Thoracic aorta (tissue), 2 donors: Measurements from ENCODE around the gene OR4C5. TPM values are rescaled to one million over a fixed set of nuclear protein-coding genes. Genes with fewer than 3 reads are reported as not detected.
"Not testable (repeated sequence)": the region's sequence is repeated elsewhere in the genome, so short reads cannot be mapped to it uniquely, and the experiment has no call there.

ENCODE experiments used
- ATAC-seq: fragments of 150-250 bp; one replicate; pipeline ENCODE4 v1.8.0; 2017; ENCODE audit warnings: low read depth; ENCODE audit not compliant: insufficient number of reproducible peaks, low FRiP score
- DNase-seq: peaks from one replicate; pipeline ENCODE4 v3.0.0-alpha.2; 2020; ENCODE audit warnings: low spot score
- H3K27ac ChIP-seq, 2 donors: fragments of 200-600 bp; sonication (generic); 1 replicate in 1 of 2; 2 replicates in 1 of 2; pipeline ENCODE4 v1.5.1; 2016; ENCODE audit warnings: mild to moderate bottlenecking in 2 of 2, moderate library complexity in 2 of 2
- H3K27me3 ChIP-seq: fragments of 200-600 bp; sonication (generic); replicated peaks from 2 replicates; pipeline ENCODE4 v1.6.0; 2016; ENCODE audit warnings: mild to moderate bottlenecking; ENCODE audit not compliant: insufficient read depth
- H3K36me3 ChIP-seq: fragments of 200-600 bp; sonication (generic); one replicate; pipeline ENCODE4 v1.5.1; 2016
- H3K4me1 ChIP-seq, 2 donors: fragments of 200-600 bp; sonication (generic); 1 replicate in 1 of 2; 2 replicates in 1 of 2; pipeline versions ENCODE4 v1.5.1 to v1.6.0; 2016; ENCODE audit warnings: low read depth in 2 of 2, mild to moderate bottlenecking in 1 of 2; ENCODE audit not compliant: control insufficient read depth in 1 of 2
- H3K4me3 ChIP-seq: fragments of 200-600 bp; sonication (generic); 2 replicates; pipeline ENCODE4 v1.5.1; 2016; ENCODE audit warnings: mild to moderate bottlenecking
- H3K9me3 ChIP-seq: fragments of 200-600 bp; sonication (generic); 2 replicates; pipeline ENCODE4 v1.5.1; 2016
- total RNA-seq, 2 donors: library from RNA; depleted of rRNA; stranded (reverse); fragments of >200 nt; gene quantifications; one replicate each; pipeline versions ENCODE4 v1.1.0 to v1.2.3, GENCODE V29; 2016
- TF ChIP-seq, protein P1 (sequence below): fragments of 200-600 bp; sonication (generic); IDR thresholded peaks from one replicate; pipeline ENCODE4 v1.5.1; 2019; ENCODE audit warnings: antibody characterized with exemption

The OR4C5 gene
- not detected for total RNA-seq

DNA sequence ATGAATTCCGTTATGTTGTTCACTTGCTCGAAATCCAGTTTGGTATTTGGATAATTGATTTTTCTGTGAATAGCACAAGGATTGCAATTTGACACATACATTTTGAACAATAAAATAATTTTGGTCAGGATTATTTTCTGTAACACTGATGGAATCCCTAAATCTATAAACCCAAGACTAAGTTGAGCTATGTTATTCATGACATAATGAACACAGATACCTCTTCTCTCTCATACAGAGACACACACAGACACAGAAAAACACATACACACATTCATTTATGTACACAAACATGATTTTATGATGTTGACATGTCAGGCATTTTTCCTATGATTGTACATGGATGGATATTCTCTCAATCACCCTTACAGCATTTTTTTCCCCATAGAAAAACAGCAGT is at the start of gene OR4C5:
Gene OR4C5, minus strand, starts transcription at position 101 of the 400 bp plus-strand sequence. Its CDS starts 0 bp downstream, at position 101.
- ATAC-seq (no peak), DNase-seq (no peak)
- Histone ChIP-seq H3K4me3 (no peak within 1 kb of the TSS), H3K4me1 (no peaks in the 10 kb centered on the region), H3K9me3 (no peaks in the 10 kb centered on the region), H3K27me3 (no peaks in the 10 kb centered on the region), H3K36me3 (no peaks in the 10 kb centered on the region), H3K27ac (no peak within 1 kb of the TSS)
- TF ChIP-seq, protein P1, sequence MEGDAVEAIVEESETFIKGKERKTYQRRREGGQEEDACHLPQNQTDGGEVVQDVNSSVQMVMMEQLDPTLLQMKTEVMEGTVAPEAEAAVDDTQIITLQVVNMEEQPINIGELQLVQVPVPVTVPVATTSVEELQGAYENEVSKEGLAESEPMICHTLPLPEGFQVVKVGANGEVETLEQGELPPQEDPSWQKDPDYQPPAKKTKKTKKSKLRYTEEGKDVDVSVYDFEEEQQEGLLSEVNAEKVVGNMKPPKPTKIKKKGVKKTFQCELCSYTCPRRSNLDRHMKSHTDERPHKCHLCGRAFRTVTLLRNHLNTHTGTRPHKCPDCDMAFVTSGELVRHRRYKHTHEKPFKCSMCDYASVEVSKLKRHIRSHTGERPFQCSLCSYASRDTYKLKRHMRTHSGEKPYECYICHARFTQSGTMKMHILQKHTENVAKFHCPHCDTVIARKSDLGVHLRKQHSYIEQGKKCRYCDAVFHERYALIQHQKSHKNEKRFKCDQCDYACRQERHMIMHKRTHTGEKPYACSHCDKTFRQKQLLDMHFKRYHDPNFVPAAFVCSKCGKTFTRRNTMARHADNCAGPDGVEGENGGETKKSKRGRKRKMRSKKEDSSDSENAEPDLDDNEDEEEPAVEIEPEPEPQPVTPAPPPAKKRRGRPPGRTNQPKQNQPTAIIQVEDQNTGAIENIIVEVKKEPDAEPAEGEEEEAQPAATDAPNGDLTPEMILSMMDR, result no peak

DNA sequence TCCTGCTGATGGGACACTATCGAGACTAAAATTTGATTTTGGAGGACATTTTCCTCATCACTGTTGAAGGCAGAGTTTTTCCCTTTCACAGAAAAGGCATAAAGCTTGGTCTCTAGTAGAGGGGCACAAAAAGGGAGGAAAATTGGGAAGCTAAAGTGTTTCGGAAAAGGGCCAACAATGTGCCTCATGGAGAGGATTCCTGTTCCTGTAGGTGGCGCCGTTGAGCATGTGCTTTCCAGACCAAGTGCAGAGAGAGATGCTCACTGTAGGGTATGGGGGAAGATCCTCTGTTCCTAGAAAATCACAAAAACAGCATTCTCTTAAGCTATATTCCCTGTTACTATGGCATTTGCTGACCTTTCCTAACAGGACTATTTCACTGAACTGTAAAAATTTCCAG is 18.4 kb upstream of the OR4C5 start:
- Histone ChIP-seq H3K27ac (no peak overlapping the region), H3K36me3 (no peaks in the 10 kb centered on the region), H3K4me3 (no peak overlapping the region), H3K27me3 (no peaks in the 10 kb centered on the region), H3K9me3 (peaks cover 4% of the 10 kb centered on the region), H3K4me1 (no peaks in the 10 kb centered on the region)
- ATAC-seq (no peak), DNase-seq (no peak)
- TF ChIP-seq, protein P1, result no peak

DNA sequence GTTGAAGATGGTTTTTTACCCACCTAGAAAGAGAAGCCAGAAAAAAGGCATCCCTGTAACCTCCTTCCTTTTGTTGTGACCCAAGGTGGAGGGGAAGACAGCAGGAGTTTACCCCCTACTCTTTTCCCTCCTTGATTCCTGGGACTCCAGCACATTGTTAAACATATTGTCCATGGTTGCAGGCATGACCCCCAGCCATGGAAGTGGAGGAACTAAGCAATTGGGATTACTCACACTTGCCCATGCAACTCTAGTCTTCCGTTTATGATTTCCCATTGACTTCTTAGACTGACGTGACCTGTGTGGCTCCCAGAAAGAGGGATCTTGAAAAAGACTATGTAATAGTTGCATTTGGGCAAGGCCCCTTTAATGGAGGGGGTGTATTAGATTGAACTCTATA is 17.9 kb upstream of the OR4C5 start:
- H3K4me1 ChIP-seq, ATAC-seq, H3K27ac ChIP-seq, H3K9me3 ChIP-seq, H3K4me3 ChIP-seq, DNase-seq, H3K27me3 ChIP-seq, H3K36me3 ChIP-seq: not testable (repeated sequence)

DNA sequence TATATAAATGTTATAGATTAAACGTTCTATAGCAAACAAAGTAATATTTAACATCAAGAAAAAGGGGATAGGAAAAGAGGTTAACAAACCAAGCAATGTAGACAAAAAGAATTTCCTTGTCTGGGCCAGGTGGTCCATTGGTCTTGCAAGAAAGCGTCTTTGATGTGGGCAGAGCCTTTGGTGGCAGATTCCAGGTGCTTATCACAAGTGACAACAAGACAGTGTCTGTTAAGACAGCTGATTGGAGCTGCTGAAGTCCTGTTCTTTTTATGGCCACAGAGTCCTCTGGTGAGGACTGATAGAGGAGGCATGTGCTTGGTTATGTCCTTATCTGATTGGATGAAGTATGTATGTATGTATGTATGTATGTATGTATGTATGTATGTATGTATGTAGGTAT is 5.0 kb downstream of the OR4C5 start:
- H3K4me1 ChIP-seq, H3K36me3 ChIP-seq, H3K9me3 ChIP-seq, ATAC-seq, DNase-seq, H3K27me3 ChIP-seq, H3K27ac ChIP-seq, H3K4me3 ChIP-seq: not testable (repeated sequence)

DNA sequence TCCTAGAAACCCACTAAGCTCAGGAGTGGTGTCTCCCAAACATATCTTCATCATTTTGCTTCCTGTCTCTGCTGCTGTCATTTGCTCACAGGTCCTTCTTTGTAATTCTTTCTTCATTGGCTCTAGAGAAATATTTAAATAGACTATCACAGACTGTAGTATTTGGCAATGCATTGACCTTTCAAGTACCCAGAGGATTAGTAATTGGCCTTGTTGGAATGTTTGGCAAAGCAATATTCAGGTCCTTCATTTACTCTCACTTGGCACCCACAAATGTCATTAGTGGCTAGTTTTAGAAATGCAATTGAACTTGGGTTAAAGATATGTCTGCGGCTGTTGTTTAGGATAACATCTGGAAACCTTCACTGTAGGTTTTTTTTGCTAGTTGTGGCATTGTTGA is 11.6 kb downstream of the OR4C5 start:
- Histone ChIP-seq H3K4me1 (no peaks in the 10 kb centered on the region), H3K36me3 (no peaks in the 10 kb centered on the region), H3K27ac (no peak overlapping the region), H3K9me3 (no peaks in the 10 kb centered on the region), H3K4me3 (no peak overlapping the region), H3K27me3 (no peaks in the 10 kb centered on the region)
- DNase-seq (no peak), ATAC-seq (no peak)
- TF ChIP-seq, protein P1, result no peak

DNA sequence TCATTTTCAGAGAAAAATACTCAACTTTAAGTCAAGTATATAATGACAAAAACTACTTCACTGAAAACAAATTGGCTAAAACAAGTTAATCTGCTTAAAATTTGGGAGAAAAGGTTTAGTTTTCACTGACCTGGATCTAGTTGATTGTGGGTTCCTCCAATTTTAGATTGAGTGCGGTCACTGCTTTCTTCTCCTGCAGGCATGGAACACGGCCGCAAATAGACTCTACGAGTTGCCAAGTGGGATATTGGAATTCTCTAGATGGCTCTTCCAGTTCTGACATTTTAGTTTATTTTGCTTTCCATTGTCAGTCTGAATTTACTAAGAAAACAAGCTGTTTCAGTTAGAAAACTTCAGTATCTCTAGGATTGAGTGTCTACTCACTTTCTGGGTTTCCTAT is 12.3 kb downstream of the OR4C5 start:
- no peak for ATAC-seq
- no peak for DNase-seq
- TF ChIP-seq, protein P1, result no peak
- Histone ChIP-seq H3K36me3 (no peaks in the 10 kb centered on the region), H3K27me3 (no peaks in the 10 kb centered on the region), H3K4me3 (no peak overlapping the region), H3K4me1 (no peaks in the 10 kb centered on the region), H3K9me3 (no peaks in the 10 kb centered on the region), H3K27ac (no peak overlapping the region)

DNA sequence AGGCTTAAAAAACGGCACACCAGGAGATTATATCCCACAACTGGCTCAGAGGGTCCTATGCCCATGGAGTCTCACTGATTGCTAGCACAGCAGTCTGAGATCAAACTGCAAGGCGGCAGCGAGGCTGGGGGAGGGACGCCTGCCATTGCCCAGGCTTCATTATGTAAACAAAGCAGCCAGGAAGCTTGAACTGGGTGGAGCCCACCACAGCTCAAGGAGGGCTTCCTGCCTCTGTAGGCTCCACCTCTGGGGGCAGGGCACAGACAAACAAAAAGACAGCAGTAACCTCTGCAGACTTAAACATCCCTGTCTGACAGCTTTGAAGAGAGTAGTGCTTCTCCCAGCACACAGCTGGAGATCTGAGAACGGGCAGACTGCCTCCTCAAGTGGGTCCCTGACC is 20.0 kb downstream of the OR4C5 start:
- H3K27me3 ChIP-seq, H3K4me1 ChIP-seq, DNase-seq, H3K4me3 ChIP-seq, H3K36me3 ChIP-seq, H3K9me3 ChIP-seq, H3K27ac ChIP-seq, ATAC-seq: not testable (repeated sequence)

DNA sequence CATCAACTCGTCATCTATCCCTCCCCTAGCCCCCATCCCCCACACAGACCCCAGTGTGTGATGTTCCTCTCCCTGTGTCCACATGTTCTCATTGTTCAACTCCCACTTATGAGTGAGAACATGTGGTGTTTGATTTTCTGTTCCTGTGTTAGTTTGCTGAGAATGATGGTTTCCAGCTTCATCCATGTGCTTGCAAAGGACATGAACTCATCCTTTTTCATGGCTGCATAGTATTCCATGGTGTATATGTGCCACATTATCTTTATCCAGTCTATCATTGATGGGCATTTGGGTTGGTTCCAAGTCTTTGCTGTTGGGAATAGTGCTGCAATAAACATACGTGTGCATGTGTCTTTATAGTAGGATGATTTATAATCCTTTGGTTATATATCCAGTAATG is 23.8 kb downstream of the OR4C5 start:
- not testable (repeated sequence) for DNase-seq, H3K9me3 ChIP-seq, H3K27me3 ChIP-seq, H3K27ac ChIP-seq, H3K4me1 ChIP-seq, H3K36me3 ChIP-seq, H3K4me3 ChIP-seq, ATAC-seq
